Esophagus (tissue), 2 donors: ENCODE measurements around the gene UBE2D1. TPM values are rescaled to one million over a fixed set of nuclear protein-coding genes. Genes with fewer than 3 reads are reported as not detected.

Experiments used
- H3K27ac ChIP-seq, 2 donors: one replicate each; pipeline ENCODE4 v1.5.1; 2013; ENCODE audit warnings: low read depth in 2 of 2, mild to moderate bottlenecking in 2 of 2, inconsistent platforms in 1 of 2, low read length in 1 of 2, moderate library complexity in 1 of 2
- H3K27me3 ChIP-seq, 2 donors: one replicate each; pipeline ENCODE4 v1.6.1; 2013; ENCODE audit warnings: low read length in 2 of 2, control low read depth in 1 of 2, mild to moderate bottlenecking in 1 of 2; ENCODE audit not compliant: insufficient read depth in 2 of 2, control insufficient read depth in 1 of 2
- H3K36me3 ChIP-seq, 2 donors: one replicate each; pipeline ENCODE4 v1.6.1; 2013; ENCODE audit warnings: low read length in 1 of 2; ENCODE audit not compliant: control insufficient read depth in 2 of 2, insufficient read depth in 2 of 2
- H3K4me1 ChIP-seq, 2 donors: one replicate each; pipeline ENCODE4 v1.6.1; 2013; ENCODE audit warnings: low read length in 1 of 2; ENCODE audit not compliant: control insufficient read depth in 2 of 2, insufficient read depth in 2 of 2
- H3K4me3 ChIP-seq, 2 donors: one replicate each; pipeline ENCODE4 v1.5.1; 2013; ENCODE audit warnings: low read length in 2 of 2, mild to moderate bottlenecking in 2 of 2, low read depth in 1 of 2, moderate library complexity in 1 of 2
- H3K9me3 ChIP-seq, 2 donors: one replicate each; pipeline ENCODE4 v1.6.1; 2013; ENCODE audit warnings: mild to moderate bottlenecking in 2 of 2, low read depth in 1 of 2, low read length in 1 of 2, moderate library complexity in 1 of 2; ENCODE audit not compliant: control insufficient read depth in 2 of 2, insufficient read depth in 1 of 2
- WGBS, 2 donors: extraction: QIAGEN DNeasy Blood & Tissue Kit; methylation state at CpG; one replicate each; pipeline ENCODE4 v1.1.7; 2013; 5-methylcytosine and 5-hydroxymethylcytosine counted together
- polyA plus RNA-seq, 2 donors: library from polyadenylated mRNA; stranded (reverse); fragments of 200-250 nt; gene quantifications; one replicate each; pipeline ENCODE4 v1.2.3, GENCODE V29; 2013
- donor health status: healthy with polysubstance abuse.
- donor health status: Bipolar disorder and iron deficiency.

Gene UBE2D1
- polyA plus RNA-seq, 2 donors, result 7.8 to 10.9 TPM

DNA sequence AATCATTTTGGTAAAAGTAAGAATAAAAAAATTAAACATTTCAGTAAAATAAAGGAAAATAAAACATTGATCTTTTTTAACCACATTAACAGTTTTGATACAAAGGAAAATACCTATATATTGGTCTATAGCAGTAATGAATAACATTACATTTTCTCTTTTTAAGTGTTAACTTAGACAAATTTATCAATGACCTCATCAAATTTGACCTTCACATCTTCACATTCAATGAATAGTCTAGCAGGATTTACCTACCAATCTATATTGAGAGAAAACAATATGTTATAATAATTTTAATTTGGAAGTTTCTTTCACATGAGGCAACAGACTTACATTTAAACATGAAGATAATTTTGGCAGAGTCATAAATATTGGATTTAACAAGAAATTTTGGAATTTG lies 17.9 kb upstream of the UBE2D1 start:
- Histone ChIP-seq H3K36me3 (no peaks in the 10 kb centered on the region), H3K27ac (no peak overlapping the region), H3K27me3 (no peaks in the 10 kb centered on the region), H3K4me1 (no peaks in the 10 kb centered on the region), H3K4me3 (no peak overlapping the region), H3K9me3 (peaks cover 0 to 2% of the 10 kb centered on the region in 2 donors)

- H3K27ac ChIP-seq, result no peak overlapping the region
- H3K36me3 ChIP-seq, result no peaks in the 10 kb centered on the region
- no peaks in the 10 kb centered on the region for H3K4me1 ChIP-seq
- no peaks in the 10 kb centered on the region for H3K27me3 ChIP-seq
- H3K4me3 ChIP-seq, result no peak overlapping the region
- H3K9me3 ChIP-seq, result no peaks in the 10 kb centered on the region
- 57 to 68% methylated on average over 2 of the region's 2 CpGs for WGBS, 2 donors
These were observed 16.5 kb upstream of the UBE2D1 start for GRCh38 chr10:58318346-58318745.

GRCh38 chr10:58319599-58319998 lies 15.2 kb upstream of the UBE2D1 start:
- Histone ChIP-seq H3K27ac (no peak overlapping the region), H3K36me3 (no peaks in the 10 kb centered on the region), H3K27me3 (no peaks in the 10 kb centered on the region), H3K9me3 (no peaks in the 10 kb centered on the region), H3K4me1 (no peaks in the 10 kb centered on the region), H3K4me3 (no peak overlapping the region)
- WGBS, 2 donors, result 84 to 87% methylated on average over 1 of the region's 1 CpG

DNA sequence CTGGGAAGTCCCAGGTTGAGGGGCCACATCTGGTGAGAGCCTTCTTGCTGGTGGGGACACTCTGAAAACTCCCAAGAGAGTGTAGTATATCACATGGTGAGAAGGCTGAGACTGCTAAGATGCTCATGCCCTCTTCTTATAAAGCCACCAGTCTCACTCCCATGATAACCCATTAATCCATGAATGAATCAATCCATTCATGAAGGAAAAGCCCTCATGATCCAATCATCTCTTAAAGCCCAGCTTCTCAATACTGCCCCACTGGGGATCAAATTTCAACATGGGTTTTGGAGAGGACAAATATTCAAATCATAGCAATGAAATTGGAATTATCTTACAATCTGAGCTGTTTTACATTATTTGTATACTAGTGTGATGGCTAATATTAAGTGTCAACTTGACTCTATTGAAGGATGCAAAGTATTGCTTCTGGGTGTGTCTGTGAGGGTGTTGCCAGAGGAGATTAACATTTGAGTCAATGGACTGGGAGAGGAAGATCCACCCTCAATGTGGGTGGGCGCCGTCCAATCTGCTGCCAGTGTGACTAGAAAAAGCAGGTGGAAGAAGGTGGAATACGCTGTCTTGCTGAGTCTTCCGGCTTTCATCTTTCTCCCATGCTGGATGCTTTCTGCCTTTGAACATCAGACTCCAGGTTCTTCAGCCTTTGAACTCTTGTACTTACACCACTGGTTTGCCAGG lies 14.3 kb upstream of the UBE2D1 start:
- Histone ChIP-seq H3K36me3 (no peaks in the 10 kb centered on the region), H3K9me3 (no peaks in the 10 kb centered on the region), H3K27ac (no peak overlapping the region), H3K4me3 (no peak overlapping the region), H3K27me3 (no peaks in the 10 kb centered on the region), H3K4me1 (no peaks in the 10 kb centered on the region)
- 85 to 94% methylated on average over 4 of the region's 4 CpGs for WGBS, 2 donors

GRCh38 chr10:58322072-58322834 lies 12.6 kb upstream of the UBE2D1 start:
- Histone ChIP-seq H3K27ac (no peak overlapping the region), H3K4me3 (no peak overlapping the region)

GRCh38 chr10:58322835-58323209 lies 12.0 kb upstream of the UBE2D1 start:
- Histone ChIP-seq H3K27ac (no peak overlapping the region), H3K4me3 (no peak overlapping the region), H3K9me3 (no peaks in the 10 kb centered on the region), H3K4me1 (no peaks in the 10 kb centered on the region), H3K36me3 (no peaks in the 10 kb centered on the region), H3K27me3 (no peaks in the 10 kb centered on the region)
- 30 to 43% methylated on average over 1 of the region's 1 CpG for WGBS, 2 donors

More at GRCh38 chr10:58322072-58322834, 12.6 kb upstream of the UBE2D1 start:
- no peaks in the 10 kb centered on the region for H3K9me3 ChIP-seq
- WGBS, 2 donors, result 44 to 60% methylated on average over 3 of the region's 3 CpGs
- no peaks in the 10 kb centered on the region for H3K36me3 ChIP-seq
- no peaks in the 10 kb centered on the region for H3K27me3 ChIP-seq
- H3K4me1 ChIP-seq, result no peaks in the 10 kb centered on the region

DNA sequence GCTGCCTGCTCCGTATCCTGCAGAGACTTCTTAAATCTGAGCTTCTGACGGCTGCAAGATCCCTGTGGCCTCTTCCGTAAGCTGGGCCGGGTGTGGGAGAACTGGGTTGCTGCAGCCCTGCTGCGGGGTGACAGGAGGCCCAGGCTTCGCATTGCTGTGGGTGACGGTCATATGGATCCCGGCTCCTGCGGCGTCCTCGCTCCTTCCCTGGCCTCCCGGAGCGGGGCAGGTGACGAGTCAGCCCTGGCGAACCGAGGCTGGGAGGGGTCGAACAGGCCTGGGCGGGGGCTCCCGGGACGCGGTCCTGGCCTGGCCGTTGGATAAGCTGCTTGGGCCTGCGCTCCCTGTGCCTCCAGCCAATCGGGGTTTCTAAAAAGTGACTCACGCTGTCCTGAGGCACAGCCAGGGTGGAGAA lies 7.8 kb upstream of the UBE2D1 start:
- Histone ChIP-seq H3K36me3 (no peaks in the 10 kb centered on the region), H3K27ac (no peak overlapping the region), H3K27me3 (no peaks in the 10 kb centered on the region), H3K9me3 (no peaks in the 10 kb centered on the region), H3K4me1 (no peaks in the 10 kb centered on the region), H3K4me3 (no peak overlapping the region)
- 30 to 47% methylated on average over 25 of the region's 25 CpGs for WGBS, 2 donors

GRCh38 chr10:58328233-58328632 lies 6.6 kb upstream of the UBE2D1 start:
- H3K9me3 ChIP-seq, result no peaks in the 10 kb centered on the region
- no peaks in the 10 kb centered on the region for H3K4me1 ChIP-seq
- no peaks in the 10 kb centered on the region for H3K36me3 ChIP-seq
- H3K27me3 ChIP-seq, result no peaks in the 10 kb centered on the region
- WGBS, 2 donors, result 94 to 96% methylated on average over 1 of the region's 1 CpG
- no peak overlapping the region for H3K4me3 ChIP-seq
- no peak overlapping the region for H3K27ac ChIP-seq

GRCh38 chr10:58330431-58330830 lies 4.4 kb upstream of the UBE2D1 start:
- Histone ChIP-seq H3K27me3 (no peaks in the 10 kb centered on the region), H3K27ac (no peak overlapping the region), H3K4me3 (no peak overlapping the region), H3K4me1 (no peaks in the 10 kb centered on the region), H3K36me3 (no peaks in the 10 kb centered on the region), H3K9me3 (no peaks in the 10 kb centered on the region)
- 74 to 83% methylated on average over 1 of the region's 1 CpG for WGBS, 2 donors

DNA sequence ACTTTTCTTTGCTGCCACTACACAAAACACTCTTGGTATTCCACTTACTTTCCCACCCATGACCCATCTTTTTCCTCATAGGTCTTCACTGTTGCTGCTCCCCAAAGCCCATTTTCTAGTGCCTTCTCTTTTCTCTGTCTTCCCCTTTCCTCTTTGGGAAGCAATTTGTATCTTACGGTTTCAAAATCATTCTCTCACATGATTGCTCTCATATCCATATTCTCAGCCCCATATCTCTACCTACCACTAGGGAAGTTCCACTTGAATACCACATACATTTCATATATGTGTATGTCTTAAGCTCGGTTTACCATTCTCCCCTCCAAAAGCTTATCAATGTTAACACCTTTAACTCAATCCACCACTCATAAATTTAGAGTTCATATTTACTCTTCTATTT lies 3.2 kb upstream of the UBE2D1 start:
- no peaks in the 10 kb centered on the region for H3K36me3 ChIP-seq
- no peaks in the 10 kb centered on the region for H3K4me1 ChIP-seq
- no peak overlapping the region for H3K4me3 ChIP-seq
- no peaks in the 10 kb centered on the region for H3K27me3 ChIP-seq
- WGBS, 2 donors, result 93 to 94% methylated on average over 2 of the region's 2 CpGs
- H3K27ac ChIP-seq, result no peak overlapping the region
- H3K9me3 ChIP-seq, result no peaks in the 10 kb centered on the region
